DND-41 (cell line): ENCODE data around the gene RNFT1.

ENCODE experiments used
- CTCF ChIP-seq: IDR thresholded peaks from 2 replicates; pipeline ENCODE4 v1.5.1; 2012; ENCODE audit warnings: borderline replicate concordance, low read length, moderate library complexity, mild to moderate bottlenecking; ENCODE audit not compliant: poor library complexity, severe bottlenecking; ENCODE audit errors: extremely low read depth
- EZH2 ChIP-seq: IDR thresholded peaks from 3 replicates; pipeline ENCODE4 v1.6.1; 2012; ENCODE audit warnings: borderline replicate concordance, low read depth, mild to moderate bottlenecking, moderate library complexity, low read length, inconsistent platforms; ENCODE audit not compliant: severe bottlenecking

GRCh38 chr17:59954856-59955255 is 9.7 kb downstream of the RNFT1 start:
- TF ChIP-seq CTCF (no peak), EZH2 (no peak)
